ENCODE measurements around the gene PCDHGB3. TPM values are rescaled to one million over a fixed set of nuclear protein-coding genes. Genes with fewer than 3 reads are reported as not detected.

Gene PCDHGB3
- total RNA-seq, 2 donors from 2014 or later, result 0.40 to 4.6 TPM

DNA sequence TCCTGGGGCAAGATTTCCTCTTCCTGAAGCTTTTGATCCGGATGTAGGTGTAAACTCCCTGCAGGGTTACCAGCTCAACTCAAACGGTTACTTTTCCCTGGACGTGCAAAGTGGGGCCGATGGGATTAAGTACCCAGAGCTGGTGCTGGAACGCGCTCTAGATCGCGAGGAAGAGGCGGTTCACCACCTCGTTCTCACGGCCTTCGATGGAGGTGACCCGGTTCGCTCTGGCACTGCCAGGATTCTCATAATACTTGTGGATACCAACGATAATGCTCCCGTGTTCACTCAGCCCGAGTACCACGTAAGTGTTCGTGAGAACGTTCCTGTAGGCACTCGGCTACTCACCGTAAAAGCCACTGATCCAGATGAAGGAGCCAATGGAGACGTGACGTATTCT is 14.4 kb upstream of the PCDHGB3 start:
- Mint-ChIP-seq H3K4me3 (no peak overlapping the region), H3K9me3 (peaks cover 68% of the 10 kb centered on the region), H3K27ac (no peak overlapping the region), H3K27me3 (ENCODE audit: insufficient read depth) (no peaks in the 10 kb centered on the region), H3K4me1 (no peaks in the 10 kb centered on the region), H3K36me3 (ENCODE audit: low read depth) (peaks cover 57% of the 10 kb centered on the region)
- Histone ChIP-seq H3K9me3 (ENCODE audit: control insufficient read depth, low read length) (peaks cover 66% of the 10 kb centered on the region), H3K4me1 (ENCODE audit: control insufficient read depth, insufficient read depth, low read length) (no peaks in the 10 kb centered on the region), H3K4me3 (ENCODE audit: low read length) (no peak overlapping the region), H3K27me3 (ENCODE audit: control insufficient read depth, insufficient read depth, low read length, poor library complexity, severe bottlenecking) (no peaks in the 10 kb centered on the region), H3K27ac (ENCODE audit: low read depth, low read length) (no peak overlapping the region), H3K9ac (ENCODE audit: extremely low read depth, low read length, poor library complexity, severe bottlenecking) (no peak overlapping the region), H3K36me3 (ENCODE audit: control insufficient read depth, insufficient read depth, low read length) (no peaks in the 10 kb centered on the region)
- DNase-seq, result no peak
- WGBS, 2 experiments (ENCODE audit: insufficient coverage in 1 of 2, insufficient read length in 1 of 2), result 92 to 95% methylated on average over 24 of the region's 24 CpGs
- TF ChIP-seq, protein P1, sequence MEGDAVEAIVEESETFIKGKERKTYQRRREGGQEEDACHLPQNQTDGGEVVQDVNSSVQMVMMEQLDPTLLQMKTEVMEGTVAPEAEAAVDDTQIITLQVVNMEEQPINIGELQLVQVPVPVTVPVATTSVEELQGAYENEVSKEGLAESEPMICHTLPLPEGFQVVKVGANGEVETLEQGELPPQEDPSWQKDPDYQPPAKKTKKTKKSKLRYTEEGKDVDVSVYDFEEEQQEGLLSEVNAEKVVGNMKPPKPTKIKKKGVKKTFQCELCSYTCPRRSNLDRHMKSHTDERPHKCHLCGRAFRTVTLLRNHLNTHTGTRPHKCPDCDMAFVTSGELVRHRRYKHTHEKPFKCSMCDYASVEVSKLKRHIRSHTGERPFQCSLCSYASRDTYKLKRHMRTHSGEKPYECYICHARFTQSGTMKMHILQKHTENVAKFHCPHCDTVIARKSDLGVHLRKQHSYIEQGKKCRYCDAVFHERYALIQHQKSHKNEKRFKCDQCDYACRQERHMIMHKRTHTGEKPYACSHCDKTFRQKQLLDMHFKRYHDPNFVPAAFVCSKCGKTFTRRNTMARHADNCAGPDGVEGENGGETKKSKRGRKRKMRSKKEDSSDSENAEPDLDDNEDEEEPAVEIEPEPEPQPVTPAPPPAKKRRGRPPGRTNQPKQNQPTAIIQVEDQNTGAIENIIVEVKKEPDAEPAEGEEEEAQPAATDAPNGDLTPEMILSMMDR (conservative IDR thresholded peaks at IDR 0.05), result no peak

DNA sequence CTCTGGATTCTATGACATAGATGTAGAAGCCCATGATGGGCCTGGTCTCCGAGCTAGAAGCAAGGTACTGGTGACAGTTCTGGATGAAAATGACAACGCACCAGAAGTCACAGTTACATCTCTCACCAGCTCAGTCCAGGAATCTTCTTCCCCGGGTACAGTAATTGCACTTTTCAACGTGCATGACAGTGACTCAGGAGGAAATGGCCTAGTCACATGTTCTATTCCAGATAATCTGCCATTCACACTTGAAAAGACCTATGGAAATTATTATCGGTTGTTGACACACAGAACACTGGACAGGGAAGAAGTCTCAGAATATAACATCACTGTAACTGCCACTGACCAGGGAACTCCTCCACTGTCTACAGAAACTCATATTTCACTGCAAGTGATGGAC is 13.9 kb upstream of the PCDHGB3 start:
- no peak overlapping the region for H3K4me3 ChIP-seq (ENCODE audit: low read length)
- no peak overlapping the region for H3K9ac ChIP-seq (ENCODE audit: extremely low read depth, low read length, poor library complexity, severe bottlenecking)
- Mint-ChIP-seq H3K9me3 (peaks cover 68% of the 10 kb centered on the region), H3K27me3 (ENCODE audit: insufficient read depth) (no peaks in the 10 kb centered on the region), H3K4me1 (no peaks in the 10 kb centered on the region), H3K4me3 (no peak overlapping the region), H3K36me3 (ENCODE audit: low read depth) (peaks cover 57% of the 10 kb centered on the region), H3K27ac (no peak overlapping the region)
- no peaks in the 10 kb centered on the region for H3K27me3 ChIP-seq (ENCODE audit: control insufficient read depth, insufficient read depth, low read length, poor library complexity, severe bottlenecking)
- H3K36me3 ChIP-seq (ENCODE audit: control insufficient read depth, insufficient read depth, low read length), result no peaks in the 10 kb centered on the region
- 80 to 96% methylated on average over 4 to 5 of the region's 5 CpGs for WGBS, 2 experiments (ENCODE audit: insufficient coverage in 1 of 2, insufficient read length in 1 of 2)
- H3K9me3 ChIP-seq (ENCODE audit: control insufficient read depth, low read length), result peaks cover 66% of the 10 kb centered on the region
- TF ChIP-seq, protein P1 (conservative IDR thresholded peaks at IDR 0.05), result no peak
- no peak overlapping the region for H3K27ac ChIP-seq (ENCODE audit: low read depth, low read length)
- no peak for DNase-seq
- H3K4me1 ChIP-seq (ENCODE audit: control insufficient read depth, insufficient read depth, low read length), result no peaks in the 10 kb centered on the region

DNA sequence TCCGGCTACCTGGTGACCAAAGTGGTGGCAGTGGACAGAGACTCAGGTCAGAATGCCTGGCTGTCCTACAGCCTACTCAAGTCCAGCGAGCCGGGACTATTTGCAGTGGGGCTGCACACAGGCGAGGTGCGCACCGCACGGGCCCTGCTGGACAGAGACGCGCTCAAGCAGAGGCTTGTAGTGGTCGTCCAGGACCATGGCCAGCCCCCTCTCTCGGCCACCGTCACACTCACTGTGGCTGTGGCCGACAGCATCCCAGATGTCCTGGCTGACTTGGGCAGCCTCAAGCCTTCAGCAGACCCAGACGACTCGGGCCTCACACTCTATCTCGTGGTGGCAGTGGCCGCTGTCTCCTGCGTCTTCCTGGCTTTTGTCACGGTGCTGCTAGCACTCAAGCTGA is 13.1 kb upstream of the PCDHGB3 start:
- H3K4me1 ChIP-seq (ENCODE audit: control insufficient read depth, insufficient read depth, low read length), result no peaks in the 10 kb centered on the region
- H3K36me3 Mint-ChIP-seq (ENCODE audit: low read depth), result peaks cover 55% of the 10 kb centered on the region

More for the DNA sequence above, 13.1 kb upstream of the PCDHGB3 start:
- WGBS, 2 experiments (ENCODE audit: insufficient coverage in 1 of 2, insufficient read length in 1 of 2), result 94 to 98% methylated on average over 18 to 19 of the region's 19 CpGs
- no peak overlapping the region for H3K9ac ChIP-seq (ENCODE audit: extremely low read depth, low read length, poor library complexity, severe bottlenecking)
- H3K27me3 Mint-ChIP-seq (ENCODE audit: insufficient read depth), result no peaks in the 10 kb centered on the region
- H3K27me3 ChIP-seq (ENCODE audit: control insufficient read depth, insufficient read depth, low read length, poor library complexity, severe bottlenecking), result no peaks in the 10 kb centered on the region
- no peak overlapping the region for H3K27ac ChIP-seq (ENCODE audit: low read depth, low read length)
- peaks cover 65% of the 10 kb centered on the region for H3K9me3 ChIP-seq (ENCODE audit: control insufficient read depth, low read length)
- peaks cover 69% of the 10 kb centered on the region for H3K9me3 Mint-ChIP-seq
- DNase-seq, result no peak
- no peak overlapping the region for H3K4me3 ChIP-seq (ENCODE audit: low read length)
- H3K4me3 Mint-ChIP-seq, result no peak overlapping the region
- H3K36me3 ChIP-seq (ENCODE audit: control insufficient read depth, insufficient read depth, low read length), result no peaks in the 10 kb centered on the region
- TF ChIP-seq, protein P1 (conservative IDR thresholded peaks at IDR 0.05), result no peak
- H3K4me1 Mint-ChIP-seq, result no peaks in the 10 kb centered on the region
- no peak overlapping the region for H3K27ac Mint-ChIP-seq
